K562 (cell line): ENCODE measurements around the gene COL24A1. TPM values are rescaled to one million over a fixed set of nuclear protein-coding genes. Genes with fewer than 3 reads are reported as not detected.
A peak's percentile ranks its signal among the peaks of the same experiment; 100 is the strongest.
"Not testable (repeated sequence)": the region's sequence is repeated elsewhere in the genome, so short reads cannot be mapped to it uniquely, and the experiment has no call there.

Experiments used
- ATAC-seq: fragments of 200-7000 bp; cut with Tn5 transposase; 3 replicates; pipeline ENCODE4 v1.9.1; 2020; ENCODE audit warnings: moderate library complexity
- BruUV-seq: library from RNA; stranded (reverse); fragments of 400-500 nt; replicated peaks from 2 replicates; lab custom pipeline; 2021; lab: Mats Ljungman, UMichigan
- CTCF ChIA-PET: fragments of 300-600 bp; formaldehyde crosslinking; extraction: SDS; loops from one replicate; lab custom pipeline; 2021; ENCODE audit warnings: low intra/inter-chr PET ratio; lab: Yijun Ruan, JAX
- POLR2A ChIA-PET: fragments of 300-600, 350-650 bp; sonication (Branson Sonifier 250); formaldehyde crosslinking; extraction: SDS; loops from one replicate; lab custom pipeline; 2021; ENCODE audit warnings: antibody characterized with exemption, inconsistent platforms; lab: Yijun Ruan, JAX
- DNase-seq, 4 experiments: peaks; one replicate each; pipeline versions ENCODE4 v3.0.0 to v3.0.0-alpha.2; 2011 to 2018; ENCODE audit warnings: low spot score in 3 of 4, mixed read lengths in 3 of 4; ENCODE audit errors: extremely low read depth in 1 of 4
- FAIRE-seq: peaks from 2 replicates; lab custom pipeline; 2011; peaks lifted over from hg19 to GRCh38; lab: Jason Lieb, UNC
- H2AFZ ChIP-seq: 2 replicates; pipeline ENCODE4 v1.6.0; 2011; ENCODE audit warnings: low read depth, low read length, control low read depth, inconsistent platforms
- H3K27ac ChIP-seq: fragments of 200-600 bp; 3 replicates; pipeline ENCODE4 v1.8.0; 2011; ENCODE audit warnings: low read depth, mild to moderate bottlenecking, control low read depth, inconsistent platforms, low read length, moderate library complexity, mixed read lengths; ENCODE audit errors: extremely low read depth
- H3K27me3 ChIP-seq, 2 experiments: fragments of 300-600 bp in 1 of 2; 2 replicates in 1 of 2; 3 replicates in 1 of 2; pipeline versions ENCODE4 v1.6.0 to v1.8.0; 2011; ENCODE audit warnings: inconsistent platforms in 2 of 2, low read length in 2 of 2, mild to moderate bottlenecking in 1 of 2, mixed read lengths in 1 of 2, moderate library complexity in 1 of 2; ENCODE audit not compliant: control insufficient read depth in 2 of 2, insufficient read depth in 2 of 2
- H3K36me3 ChIP-seq: fragments of 300-600 bp; 3 replicates; pipeline ENCODE4 v1.8.0; 2011; ENCODE audit warnings: mild to moderate bottlenecking, low read length, inconsistent platforms; ENCODE audit not compliant: control insufficient read depth, insufficient read depth
- H3K4me1 ChIP-seq, 2 experiments: fragments of 200-600 bp in 1 of 2; replicated peaks in 1 of 2; 2 replicates in 1 of 2; 3 replicates in 1 of 2; pipeline versions ENCODE4 v1.5.1 to v1.8.0; 2011; ENCODE audit warnings: inconsistent platforms in 2 of 2, low read length in 2 of 2, mild to moderate bottlenecking in 1 of 2, mixed read lengths in 1 of 2, moderate library complexity in 1 of 2; ENCODE audit not compliant: control insufficient read depth in 2 of 2, insufficient read depth in 2 of 2
- H3K4me2 ChIP-seq: 2 replicates; pipeline ENCODE4 v1.6.1; 2011; ENCODE audit warnings: low read length, control low read depth, inconsistent platforms, mixed read lengths; ENCODE audit not compliant: insufficient read depth
- H3K4me3 ChIP-seq: fragments of 200-600 bp; sonication (generic), shearing (Covaris generic); 2 replicates; pipeline ENCODE4 v1.5.1; 2016; ENCODE audit warnings: control low read depth, inconsistent platforms
- H3K79me2 ChIP-seq: fragments of 200-600 bp; 3 replicates; pipeline ENCODE4 v1.8.0; 2011; ENCODE audit warnings: low read length, inconsistent platforms; ENCODE audit not compliant: control insufficient read depth, insufficient read depth
- H3K9ac ChIP-seq, 2 experiments: 2 replicates each; pipeline versions ENCODE4 v1.6.0 to v1.6.1; 2011; ENCODE audit warnings: low read depth in 2 of 2, low read length in 2 of 2, control low read depth in 1 of 2, inconsistent platforms in 1 of 2, mild to moderate bottlenecking in 1 of 2, mixed read lengths in 1 of 2; ENCODE audit not compliant: insufficient read depth in 1 of 2
- H3K9me1 ChIP-seq: one replicate; pipeline ENCODE4 v1.6.0; 2011; ENCODE audit warnings: inconsistent platforms, mild to moderate bottlenecking, low read length, moderate library complexity; ENCODE audit not compliant: control insufficient read depth, insufficient read depth
- H3K9me3 ChIP-seq: replicated peaks from 2 replicates; pipeline ENCODE4 v1.5.1; 2011; ENCODE audit warnings: low read depth, low read length, inconsistent platforms; ENCODE audit not compliant: control insufficient read depth, insufficient read depth
- H4K20me1 ChIP-seq: replicated peaks from 2 replicates; pipeline ENCODE4 v1.6.1; 2011; ENCODE audit warnings: low read length, inconsistent platforms, mixed read lengths; ENCODE audit not compliant: control insufficient read depth, insufficient read depth
- CHD2 ChIP-seq: IDR thresholded peaks from 2 replicates; pipeline ENCODE4 v1.6.1; 2011; ENCODE audit warnings: low read depth, low read length
- CHD4 ChIP-seq: fragments of 200-600 bp; sonication (generic); IDR thresholded peaks from 3 replicates; pipeline ENCODE4 v1.6.1; 2012; ENCODE audit warnings: low read depth, mild to moderate bottlenecking, mixed read lengths, low read length, inconsistent platforms; ENCODE audit not compliant: insufficient read depth, insufficient replicate concordance, poor library complexity, severe bottlenecking
- DDX20 ChIP-seq: fragments of 450-650 bp; IDR thresholded peaks from 2 replicates; pipeline ENCODE4 v1.6.1; 2016; ENCODE audit warnings: missing genetic modification characterization, low read depth, mild to moderate bottlenecking, missing compliant biosample characterization, moderate library complexity
- HOMEZ ChIP-seq: fragments of 250-450 bp; sonication (Bioruptor Pico); IDR thresholded peaks from 2 replicates; pipeline ENCODE4 v1.4.0; 2020; ENCODE audit warnings: mild to moderate bottlenecking, moderate library complexity
- KDM1A ChIP-seq, 2 experiments: fragments of 450-650 bp; IDR thresholded peaks; 2 replicates each; pipeline ENCODE4 v1.6.1; 2016; ENCODE audit warnings: mild to moderate bottlenecking in 2 of 2
- POLR2A ChIP-seq: fragments of 450-650 bp; conservative IDR thresholded peaks from 2 replicates; pipeline ENCODE4 v1.6.1; 2016
- RBM15 ChIP-seq: fragments of 200-400 bp; formaldehyde crosslinking; IDR thresholded peaks from 2 replicates; pipeline ENCODE4 v1.6.1; 2018; ENCODE audit warnings: mild to moderate bottlenecking, low read length, moderate library complexity; ENCODE audit not compliant: insufficient read depth
- SIRT6 ChIP-seq: IDR thresholded peaks from one replicate; pipeline ENCODE4 v1.6.1; 2012; ENCODE audit warnings: low read depth, mild to moderate bottlenecking, control low read depth, inconsistent platforms, low read length, moderate library complexity
- USF2 ChIP-seq: sonication (generic); formaldehyde crosslinking; IDR thresholded peaks from 2 replicates; pipeline ENCODE4 v1.5.0; 2020; ENCODE audit warnings: missing genetic modification reagents
- ZBTB26 ChIP-seq: fragments of 450-650 bp; formaldehyde crosslinking; IDR thresholded peaks from 2 replicates; pipeline ENCODE4 v1.4.0; 2022; ENCODE audit warnings: missing genetic modification characterization
- ZKSCAN3 ChIP-seq: fragments of 250-450 bp; sonication (Bioruptor Pico); IDR thresholded peaks from 2 replicates; pipeline ENCODE4 v1.4.0; 2020
- ZNF655 ChIP-seq: fragments of 250-450 bp; sonication (Bioruptor Pico); IDR thresholded peaks from 2 replicates; pipeline ENCODE4 v1.5.0; 2021
- WGBS: fragments of 100-300 bp; shearing (Covaris generic); methylation state at CpG from one replicate; pipeline ENCODE4 v1.1.6; 2016; ENCODE audit warnings: low coverage, mixed read lengths; ENCODE audit not compliant: insufficient coverage; ENCODE audit errors: missing lambda C conversion rate; 5-methylcytosine and 5-hydroxymethylcytosine counted together
- in situ Hi-C: fragments of 300-500 bp; cut with MboI; formaldehyde crosslinking; loops from 4 replicates; pipeline ENCODE4 v1.15.0; 2018; ENCODE audit warnings: inconsistent platforms, mixed read lengths
- intact Hi-C: fragments of 100-400 bp; cut with micrococcal nuclease; formaldehyde crosslinking; loops from 2 replicates; pipeline ENCODE4 v1.14.2; 2022
- polyA plus RNA-seq, 8 experiments: library from polyadenylated mRNA; depleted of rRNA in 4 of 8; stranded (reverse) in 5 of 8; unstranded in 3 of 8; fragments of >200 nt; fragmentation: Nextera tagmentation in 2 of 8; fragmentation: Illumina TruSeq in 1 of 8; extraction: Ambion mirVana in 2 of 8; extraction: Trizol in 1 of 8; gene quantifications; 2 replicates each; pipeline versions ENCODE4 v1.2.1 to v1.2.3, GENCODE V29; 2011 to 2014; ENCODE audit warnings: inconsistent platforms in 1 of 8, missing spikeins in 1 of 8
- total RNA-seq, 7 experiments: library from RNA; depleted of rRNA in 6 of 7; stranded (reverse); fragments of >200 nt in 6 of 7; fragmentation: Illumina TruSeq in 2 of 7; extraction: Trizol in 2 of 7; gene quantifications; 2 replicates each; pipeline versions ENCODE4 v1.2.1 to v1.2.3, GENCODE V29; 2011 to 2021; ENCODE audit warnings: low replicate concordance in 1 of 7

Gene COL24A1
- total and polyA plus RNA-seq, 9 of the 15 experiments (the other 6 are each of a cell fraction or from before 2014, with no cell fraction given), result 0.01 to 0.06 (median 0.03) TPM; not detected in 2

- intact Hi-C loops, H3K27me3 ChIP-seq, H3K9me3 ChIP-seq, H2AFZ ChIP-seq, H3K9ac ChIP-seq, in situ Hi-C loops, H3K4me3 ChIP-seq, H3K36me3 ChIP-seq, CTCF ChIA-PET, H3K27ac ChIP-seq, ATAC-seq, H4K20me1 ChIP-seq, H3K4me2 ChIP-seq, H3K9me1 ChIP-seq, FAIRE-seq, H3K79me2 ChIP-seq, BruUV-seq, H3K4me1 ChIP-seq, DNase-seq, POLR2A ChIA-PET: not testable (repeated sequence)
- TF ChIP-seq KDM1A (IDR thresholded peaks at IDR 0.05), result peak; percentile 64 to 72
- WGBS, result 2% methylated on average over 6 of the region's 6 CpGs
Measured at GRCh38 chr1:85777021-85777420, 379.6 kb downstream of the COL24A1 start.

GRCh38 chr1:85762804-85763203 is 393.8 kb downstream of the COL24A1 start:
- no peaks in the 10 kb centered on the region for H3K9me3 ChIP-seq
- intact Hi-C loops (no loop called here), in situ Hi-C loops (no loop called here)
- H3K4me3 ChIP-seq, result no peak overlapping the region
- WGBS, result 0% methylated on average over 1 of the region's 1 CpG
- BruUV-seq, result no TSS peak
- H4K20me1 ChIP-seq, result no peaks in the 10 kb centered on the region
- no peaks in the 10 kb centered on the region for H3K9me1 ChIP-seq
- no peak overlapping the region for H2AFZ ChIP-seq
- no peak overlapping the region for H3K27ac ChIP-seq
- H3K4me2 ChIP-seq, result no peak overlapping the region
- CTCF ChIA-PET, result interaction anchor here (0.6 kb wide), 1 partner anchor 1318 kb away, joined by 4 read pairs; no protein-coding TSS in a partner anchor
- no peaks in the 10 kb centered on the region for H3K36me3 ChIP-seq
- no peaks in the 10 kb centered on the region for H3K27me3 ChIP-seq
- ATAC-seq (no peak), DNase-seq (no peak), FAIRE-seq (no peak)
- POLR2A ChIA-PET, result no interaction called here
- H3K79me2 ChIP-seq, result no peaks in the 10 kb centered on the region
- no peaks in the 10 kb centered on the region for H3K4me1 ChIP-seq
- H3K9ac ChIP-seq, result no peak overlapping the region
- TF ChIP-seq DDX20 (tag) (no peak), HOMEZ (no peak), CHD2 (no peak), ZBTB26 (CRISPR knock-in tag) (no peak), RBM15 (no peak), ZNF655 (CRISPR knock-in tag) (no peak), ZKSCAN3 (CRISPR knock-in tag) (no peak), CHD4 (no peak), POLR2A (no peak), SIRT6 (no peak), USF2 (CRISPR knock-in tag) (no peak)
